Measurements from ENCODE around the gene PIAS1.

PIAS1 gene

GRCh38 chr15:68080783-68081182 lies 26.7 kb downstream of the PIAS1 start:
- H3K27me3 ChIP-seq (ENCODE audit: insufficient read depth, poor library complexity, severe bottlenecking) = no peaks in the 10 kb centered on the region
- no peaks in the 10 kb centered on the region for H3K9me3 ChIP-seq (ENCODE audit: severe bottlenecking)
- TF ChIP-seq CTCF (IDR thresholded peaks at IDR 0.05; ENCODE audit: poor library complexity, severe bottlenecking) = no peak
- ATAC-seq (ENCODE audit: low read depth) = no peak
- peaks cover 2% of the 10 kb centered on the region; the same call in 1 of the 2 replicates for H3K36me3 ChIP-seq (ENCODE audit: low read depth)
- H3K27ac ChIP-seq (ENCODE audit: poor library complexity, severe bottlenecking) = no peak overlapping the region
- H3K4me3 ChIP-seq (ENCODE audit: severe bottlenecking) = no peak overlapping the region
- DNase-seq (ENCODE audit: low spot score) = no peak
- H3K4me1 ChIP-seq (ENCODE audit: insufficient read depth, poor library complexity, severe bottlenecking) = no peaks in the 10 kb centered on the region

- Histone ChIP-seq H3K27ac (ENCODE audit: poor library complexity, severe bottlenecking) (no peak overlapping the region), H3K36me3 (ENCODE audit: low read depth) (peaks cover 14% of the 10 kb centered on the region), H3K27me3 (ENCODE audit: insufficient read depth, poor library complexity, severe bottlenecking) (no peaks in the 10 kb centered on the region), H3K4me1 (ENCODE audit: insufficient read depth, poor library complexity, severe bottlenecking) (no peaks in the 10 kb centered on the region), H3K9me3 (ENCODE audit: severe bottlenecking) (no peaks in the 10 kb centered on the region), H3K4me3 (ENCODE audit: severe bottlenecking) (no peak overlapping the region)
- DNase-seq (ENCODE audit: low spot score) = no peak
- no peak for TF ChIP-seq CTCF (IDR thresholded peaks at IDR 0.05; ENCODE audit: poor library complexity, severe bottlenecking)
- ATAC-seq (ENCODE audit: low read depth) = no peak
Measured at GRCh38 chr15:68081869-68082505, 27.9 kb downstream of the PIAS1 start.

GRCh38 chr15:68082735-68083134 lies 28.6 kb downstream of the PIAS1 start:
- Histone ChIP-seq H3K4me1 (ENCODE audit: insufficient read depth, poor library complexity, severe bottlenecking) (no peaks in the 10 kb centered on the region), H3K27me3 (ENCODE audit: insufficient read depth, poor library complexity, severe bottlenecking) (no peaks in the 10 kb centered on the region), H3K36me3 (ENCODE audit: low read depth) (peaks cover 21% of the 10 kb centered on the region), H3K9me3 (ENCODE audit: severe bottlenecking) (no peaks in the 10 kb centered on the region), H3K4me3 (ENCODE audit: severe bottlenecking) (no peak overlapping the region), H3K27ac (ENCODE audit: poor library complexity, severe bottlenecking) (no peak overlapping the region)
- no peak for ATAC-seq (ENCODE audit: low read depth)
- TF ChIP-seq CTCF (IDR thresholded peaks at IDR 0.05; ENCODE audit: poor library complexity, severe bottlenecking) = no peak
- DNase-seq (ENCODE audit: low spot score) = no peak

- no peaks in the 10 kb centered on the region for H3K27me3 ChIP-seq (ENCODE audit: insufficient read depth, poor library complexity, severe bottlenecking)
- H3K4me1 ChIP-seq (ENCODE audit: insufficient read depth, poor library complexity, severe bottlenecking) = no peaks in the 10 kb centered on the region
- no peak overlapping the region for H3K27ac ChIP-seq (ENCODE audit: poor library complexity, severe bottlenecking)
- no peak for DNase-seq (ENCODE audit: low spot score)
- H3K4me3 ChIP-seq (ENCODE audit: severe bottlenecking) = no peak overlapping the region
- H3K36me3 ChIP-seq (ENCODE audit: low read depth) = peaks cover 25% of the 10 kb centered on the region
- H3K9me3 ChIP-seq (ENCODE audit: severe bottlenecking) = no peaks in the 10 kb centered on the region
- ATAC-seq (ENCODE audit: low read depth) = no peak
- TF ChIP-seq CTCF (IDR thresholded peaks at IDR 0.05; ENCODE audit: poor library complexity, severe bottlenecking) = no peak
Measured at GRCh38 chr15:68083463-68083862, 29.3 kb downstream of the PIAS1 start.

DNA sequence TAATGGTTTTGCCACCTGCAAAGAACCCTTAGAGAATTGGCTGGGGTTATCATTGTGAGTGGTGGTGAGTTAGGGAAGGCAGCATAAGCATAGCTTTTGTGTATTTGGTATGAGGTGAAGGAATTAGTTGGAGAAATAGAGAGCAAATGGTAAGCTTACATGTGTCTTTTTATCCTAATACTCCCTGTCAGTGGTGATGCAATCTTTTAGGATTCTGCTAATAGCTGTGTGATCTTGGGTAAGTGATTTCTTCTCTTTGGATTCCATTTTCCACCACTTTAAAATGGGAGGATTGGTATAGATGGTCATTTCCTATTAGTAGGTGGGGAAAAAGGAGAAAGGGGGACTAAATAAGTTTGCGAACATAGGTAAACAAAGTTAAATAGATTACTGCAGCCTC lies 30.9 kb downstream of the PIAS1 start:
- ATAC-seq (ENCODE audit: low read depth) (no peak), DNase-seq (ENCODE audit: low spot score) (no peak)
- H3K4me3 ChIP-seq (ENCODE audit: severe bottlenecking) = no peak overlapping the region
- no peaks in the 10 kb centered on the region for H3K4me1 ChIP-seq (ENCODE audit: insufficient read depth, poor library complexity, severe bottlenecking)
- TF ChIP-seq CTCF (IDR thresholded peaks at IDR 0.05; ENCODE audit: poor library complexity, severe bottlenecking) = no peak
- H3K9me3 ChIP-seq (ENCODE audit: severe bottlenecking) = no peaks in the 10 kb centered on the region
- no peaks in the 10 kb centered on the region for H3K27me3 ChIP-seq (ENCODE audit: insufficient read depth, poor library complexity, severe bottlenecking)
- peaks cover 39% of the 10 kb centered on the region for H3K36me3 ChIP-seq (ENCODE audit: low read depth)
- H3K27ac ChIP-seq (ENCODE audit: poor library complexity, severe bottlenecking) = no peak overlapping the region

Measured in RWPE2 (cell line).